Heart left ventricle (tissue), 16 donors: ENCODE results near the gene ARHGAP31. TPM values are rescaled to one million over a fixed set of nuclear protein-coding genes. Genes with fewer than 3 reads are reported as not detected.

ENCODE experiments used
- ATAC-seq, 4 donors: fragments of 200-7000 bp; cut with Tn5 transposase; one replicate each; pipeline ENCODE4 v1.9.1; 2020 to 2022; ENCODE audit warnings: moderate library complexity in 4 of 4, mild to moderate bottlenecking in 3 of 4, moderate number of reproducible peaks in 1 of 4
- DNase-seq, 5 donors: peaks; one replicate each; pipeline ENCODE4 v3.0.0-alpha.2; 2020
- H3K27ac ChIP-seq, 12 donors: fragments of 200-600 bp; sonication (generic) in 4 of 12; one replicate each; pipeline versions ENCODE4 v1.5.0 to v1.8.0; 2016 to 2022; ENCODE audit warnings: mild to moderate bottlenecking in 2 of 12
- H3K27me3 ChIP-seq, 9 donors: fragments of 200-600 bp; sonication (generic) in 2 of 9; one replicate each; pipeline versions ENCODE4 v1.5.1 to v1.8.0; 2016 to 2022; ENCODE audit warnings: mild to moderate bottlenecking in 3 of 9
- H3K36me3 ChIP-seq, 9 donors: fragments of 200-600 bp; sonication (generic) in 2 of 9; one replicate each; pipeline versions ENCODE4 v1.5.0 to v1.8.0; 2018 to 2022; ENCODE audit warnings: mild to moderate bottlenecking in 2 of 9
- H3K4me1 ChIP-seq, 12 donors: fragments of 200-600 bp; sonication (generic) in 4 of 12; one replicate each; pipeline versions ENCODE4 v1.5.0 to v1.8.0; 2016 to 2022; ENCODE audit warnings: mild to moderate bottlenecking in 3 of 12
- H3K4me3 ChIP-seq, 12 donors: fragments of 200-600 bp; sonication (generic) in 4 of 12; one replicate each; pipeline versions ENCODE4 v1.5.0 to v1.8.0; 2017 to 2022; ENCODE audit warnings: mild to moderate bottlenecking in 9 of 12, moderate library complexity in 4 of 12
- H3K9me3 ChIP-seq, 12 donors: fragments of 200-600 bp; sonication (generic) in 4 of 12; one replicate each; pipeline versions ENCODE4 v1.5.0 to v1.8.0; 2016 to 2022; ENCODE audit warnings: mild to moderate bottlenecking in 1 of 12
- POLR2A ChIP-seq, 2 donors: fragments of 450-650 bp; IDR thresholded peaks; one replicate each; pipeline ENCODE4 v1.6.1; 2017; ENCODE audit warnings: antibody characterized with exemption in 2 of 2, mild to moderate bottlenecking in 2 of 2, moderate library complexity in 2 of 2
- WGBS, 4 donors: extraction: QIAGEN DNeasy Blood & Tissue Kit in 2 of 4; methylation state at CpG; one replicate each; pipeline versions ENCODE4 v1.1.5 to v1.1.7; 2013 to 2018; 5-methylcytosine and 5-hydroxymethylcytosine counted together
- intact Hi-C, 10 donors: fragments of 100-400 bp; cut with DNase I; formaldehyde crosslinking; loops; one replicate each; pipeline versions ENCODE4 v1.11.1 to v1.14.2; 2022
- polyA plus RNA-seq, 2 donors: library from polyadenylated mRNA; stranded (reverse); fragments of 200-250 nt; gene quantifications; one replicate each; pipeline ENCODE4 v1.2.3, GENCODE V29; 2013
- total RNA-seq, 9 donors: library from RNA; depleted of rRNA in 2 of 9; stranded (reverse); fragments of >200 nt in 2 of 9; fragmentation: NEBNext Ultra II Directional in 3 of 9; extraction: Animal tissue kit (Norgen Biotek cat#: 25700) in 3 of 9; gene quantifications; one replicate each; pipeline versions ENCODE4 v1.1.0 to v1.2.4, GENCODE V29; 2016 to 2023
- TF ChIP-seq, protein P1 (sequence below), 12 donors: fragments of 200-600 bp; sonication (generic) in 4 of 12; IDR thresholded peaks; one replicate each; pipeline versions ENCODE4 v1.5.0 to v1.8.0; 2018 to 2022; ENCODE audit warnings: antibody characterized with exemption in 12 of 12, mild to moderate bottlenecking in 5 of 12
- donor health status: ischemic (EF 13 %, LVEDD 7.1; RV severe dilation, severe dysfunction).
- donor health status: healthy with polysubstance abuse.
- donor health status: DM: no; HTN: yes; CAD: no.
- donor health status: DM: no; HTN: no; CAD: no.
- donor health status: ischemic (EF 25% LVEDD 6.9; RV normal size, moderate dysfunction).
- donor health status: ischemic (EF 25% LVEDD 5.7; RV mildly dilated, moderate dysfunction).
- donor health status: healthy.
- donor health status: DM: yes; HTN: yes; CAD: no.
- donor health status: ischemic (EF 35%, LVEDD 5.7; RV mildly dilated, moderate dysfunction).
- donor health status: nonischemic (EF 11% LVEDD 7.7; RV severe dilation, severe dysfunction).
- donor health status: DM: yes; HTN: yes; CAD: no.
- donor health status: PGD.
- donor health status: ischemic (EF 29% LVEDD 5.4; RV normal size, mild dysfunction).
- donor health status: nonischemic (EF 23%, LVEDD 6.1; RV moderate dilation, normal function).

ARHGAP31 gene
- total and polyA plus RNA-seq, 11 donors, result 10.4 to 79.1 (median 33.5) TPM

DNA sequence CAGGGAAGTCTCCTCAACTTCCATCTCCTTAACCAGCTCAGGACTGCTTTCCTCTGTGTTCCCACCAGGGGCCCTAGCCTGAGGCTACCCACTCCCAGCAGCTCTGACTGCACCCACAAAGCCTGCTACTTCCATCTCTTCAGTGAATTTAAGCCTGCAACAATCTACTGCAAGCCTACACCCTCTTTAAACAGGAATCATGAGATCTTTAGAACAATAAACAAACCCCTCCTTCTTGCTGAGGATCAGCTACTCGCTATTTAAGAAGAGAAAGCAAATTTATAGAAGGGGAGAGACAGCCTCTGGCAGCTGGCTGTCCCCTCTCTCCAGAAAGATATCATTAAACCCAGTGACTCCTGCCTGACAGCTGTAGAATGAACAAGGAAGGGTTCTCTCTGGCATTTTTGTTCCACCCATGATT lies 51.9 kb downstream of the ARHGAP31 start:
- TF ChIP-seq, protein P1, sequence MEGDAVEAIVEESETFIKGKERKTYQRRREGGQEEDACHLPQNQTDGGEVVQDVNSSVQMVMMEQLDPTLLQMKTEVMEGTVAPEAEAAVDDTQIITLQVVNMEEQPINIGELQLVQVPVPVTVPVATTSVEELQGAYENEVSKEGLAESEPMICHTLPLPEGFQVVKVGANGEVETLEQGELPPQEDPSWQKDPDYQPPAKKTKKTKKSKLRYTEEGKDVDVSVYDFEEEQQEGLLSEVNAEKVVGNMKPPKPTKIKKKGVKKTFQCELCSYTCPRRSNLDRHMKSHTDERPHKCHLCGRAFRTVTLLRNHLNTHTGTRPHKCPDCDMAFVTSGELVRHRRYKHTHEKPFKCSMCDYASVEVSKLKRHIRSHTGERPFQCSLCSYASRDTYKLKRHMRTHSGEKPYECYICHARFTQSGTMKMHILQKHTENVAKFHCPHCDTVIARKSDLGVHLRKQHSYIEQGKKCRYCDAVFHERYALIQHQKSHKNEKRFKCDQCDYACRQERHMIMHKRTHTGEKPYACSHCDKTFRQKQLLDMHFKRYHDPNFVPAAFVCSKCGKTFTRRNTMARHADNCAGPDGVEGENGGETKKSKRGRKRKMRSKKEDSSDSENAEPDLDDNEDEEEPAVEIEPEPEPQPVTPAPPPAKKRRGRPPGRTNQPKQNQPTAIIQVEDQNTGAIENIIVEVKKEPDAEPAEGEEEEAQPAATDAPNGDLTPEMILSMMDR (IDR thresholded peaks at IDR 0.05), result no peak
- no peak for TF ChIP-seq POLR2A (IDR thresholded peaks at IDR 0.05)
- H3K27me3 ChIP-seq, result no peaks in the 10 kb centered on the region
- H3K4me1 ChIP-seq, result peaks cover 6 to 69% (median 52%) of the 10 kb centered on the region in 12 donors
- no peak overlapping the region for H3K4me3 ChIP-seq
- no peak for DNase-seq
- no peaks in the 10 kb centered on the region for H3K9me3 ChIP-seq
- H3K27ac ChIP-seq, result peak overlapping the region in 5 of 12 donors; percentile 17 to 40 (median 23)
- intact Hi-C loops, result loop anchor here in 1 of 10 donors (5.0 kb wide), 1 partner anchor 49 kb away; no protein-coding TSS in a partner anchor
- ATAC-seq, result no peak
- 56 to 65% (median 60%) methylated on average over 1 of the region's 1 CpG for whole genome bisulfite sequencing, 4 donors
- peaks cover 0 to 8% (median 0%) of the 10 kb centered on the region in 9 donors for H3K36me3 ChIP-seq

GRCh38 chr3:119347036-119347435 lies 52.9 kb downstream of the ARHGAP31 start:
- peaks cover 0 to 8% (median 0%) of the 10 kb centered on the region in 9 donors for H3K36me3 ChIP-seq
- no peak for ATAC-seq
- H3K9me3 ChIP-seq, result no peaks in the 10 kb centered on the region
- DNase-seq, result no peak
- no peak for TF ChIP-seq POLR2A (IDR thresholded peaks at IDR 0.05)
- TF ChIP-seq, protein P1 (IDR thresholded peaks at IDR 0.05), result no peak
- no peaks in the 10 kb centered on the region for H3K27me3 ChIP-seq
- intact Hi-C loops, result loop anchor here in 1 of 10 donors (5.0 kb wide), 1 partner anchor 50 kb away; no protein-coding TSS in a partner anchor
- H3K27ac ChIP-seq, result peak overlapping the region in 4 of 12 donors; percentile 8 to 28 (median 10)
- no peak overlapping the region for H3K4me3 ChIP-seq
- WGBS, 4 donors, result 83 to 92% (median 86%) methylated on average over 3 of the region's 3 CpGs
- H3K4me1 ChIP-seq, result peaks cover 11 to 77% (median 60%) of the 10 kb centered on the region in 12 donors

DNA sequence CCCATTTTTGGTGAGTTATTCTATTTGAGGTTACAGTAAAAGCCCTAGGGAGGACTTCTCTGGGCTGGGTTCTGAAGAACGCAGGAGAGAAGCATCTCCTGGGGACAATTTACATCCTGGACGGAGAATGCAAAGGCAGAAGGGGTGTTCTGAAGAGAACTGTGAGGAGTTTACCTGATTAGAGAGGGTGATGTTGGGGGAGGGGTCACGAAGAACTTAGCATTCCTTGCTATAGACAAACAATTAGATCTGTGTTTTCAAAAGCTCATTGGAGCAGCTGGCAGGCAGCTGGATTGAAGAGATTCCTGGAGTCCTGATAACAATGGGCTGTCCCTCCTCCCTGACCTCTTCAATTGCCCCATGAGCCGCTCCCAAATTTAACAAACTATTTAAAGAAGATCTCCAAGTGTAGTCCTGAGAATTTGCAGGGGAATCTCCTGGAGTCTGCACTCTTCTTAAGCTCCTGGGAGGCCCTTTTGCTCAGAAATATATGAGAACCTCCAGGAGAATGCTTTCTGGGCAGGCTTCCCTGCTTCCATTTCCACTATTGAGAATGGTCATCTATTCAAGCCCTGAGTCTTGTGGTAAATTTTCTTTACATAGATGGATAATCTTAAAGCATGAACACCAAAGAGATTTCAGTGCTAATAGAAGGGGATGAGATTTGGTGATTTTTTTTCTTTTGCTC lies 55.3 kb downstream of the ARHGAP31 start:
- Histone ChIP-seq H3K36me3 (no peaks in the 10 kb centered on the region), H3K27me3 (no peaks in the 10 kb centered on the region), H3K9me3 (no peaks in the 10 kb centered on the region), H3K27ac (peak overlapping the region in 11 of 12 donors; percentile 12 to 81 (median 61)), H3K4me3 (peak overlapping the region in 1 of 12 donors; percentile 31), H3K4me1 (peaks cover 11 to 91% (median 69%) of the 10 kb centered on the region in 12 donors)
- no peak for DNase-seq
- intact Hi-C loops, result loop anchor here in 7 of 10 donors (2.0 to 5.0 kb wide), 3 partner anchors 52 to 72 kb away; no protein-coding TSS in a partner anchor
- peak in 1 of 4 donors; percentile 9 for ATAC-seq
- WGBS, 4 donors, result 16 to 34% (median 27%) methylated on average over 4 of the region's 4 CpGs
- TF ChIP-seq POLR2A (IDR thresholded peaks at IDR 0.05), result no peak
- TF ChIP-seq, protein P1 (IDR thresholded peaks at IDR 0.05), result no peak

DNA sequence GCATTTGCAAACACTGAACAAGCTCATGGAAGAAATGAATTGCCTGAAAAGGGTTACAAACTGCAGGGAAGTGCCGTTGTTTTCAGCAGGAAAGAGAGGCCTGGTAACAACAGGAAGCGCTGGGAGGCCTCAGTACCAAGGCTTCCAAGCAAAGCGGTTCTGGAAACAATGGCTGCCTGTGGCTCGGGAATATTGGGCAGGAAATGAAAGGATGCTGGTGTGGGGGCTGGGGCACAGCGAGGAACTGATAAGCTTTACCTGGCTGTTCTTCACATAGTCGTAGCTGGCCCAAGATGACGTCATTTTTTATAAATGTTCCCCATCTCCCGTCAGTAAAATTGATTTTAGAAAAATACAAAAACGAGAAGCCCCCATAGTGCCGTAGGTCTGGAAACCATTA lies 55.9 kb downstream of the ARHGAP31 start:
- intact Hi-C loops, result loop anchor here in 6 of 10 donors (2.0 to 5.0 kb wide), 3 partner anchors 53 to 73 kb away; no protein-coding TSS in a partner anchor
- H3K4me3 ChIP-seq, result peak overlapping the region in 1 of 12 donors; percentile 31
- peak overlapping the region; percentile 24 to 81 (median 68) for H3K27ac ChIP-seq
- DNase-seq (peak; percentile 46 to 68 (median 59)), ATAC-seq (peak; percentile 31 to 84 (median 58))
- TF ChIP-seq POLR2A (IDR thresholded peaks at IDR 0.05), result no peak
- TF ChIP-seq, protein P1 (IDR thresholded peaks at IDR 0.05), result no peak
- H3K9me3 ChIP-seq, result no peaks in the 10 kb centered on the region
- H3K27me3 ChIP-seq, result no peaks in the 10 kb centered on the region
- WGBS, 4 donors, result 38 to 50% (median 46%) methylated on average over 10 of the region's 10 CpGs
- no peaks in the 10 kb centered on the region for H3K36me3 ChIP-seq
- peaks cover 11 to 85% (median 68%) of the 10 kb centered on the region in 12 donors for H3K4me1 ChIP-seq
